WERI-Rb-1 (cell line): Measurements from ENCODE around the gene KIAA1671.

Experiments used
- DNase-seq: peaks from one replicate; pipeline ENCODE4 v3.0.0-alpha.2; 2020
- H3K27ac ChIP-seq: fragments of 250-450 bp; sonication (Bioruptor Pico); 2 replicates; pipeline ENCODE4 v1.5.1; 2020; ENCODE audit warnings: mild to moderate bottlenecking, moderate library complexity
- H3K27me3 ChIP-seq: fragments of 250-450 bp; sonication (Bioruptor Pico); 2 replicates; pipeline ENCODE4 v1.5.1; 2021; ENCODE audit warnings: mild to moderate bottlenecking, low read depth, moderate library complexity; ENCODE audit not compliant: insufficient read depth, severe bottlenecking
- H3K36me3 ChIP-seq: fragments of 250-450 bp; sonication (Bioruptor Pico); 2 replicates; pipeline ENCODE4 v1.5.1; 2020; ENCODE audit warnings: mild to moderate bottlenecking, moderate library complexity
- H3K4me3 ChIP-seq: 2 replicates; pipeline ENCODE4 v1.5.1; 2011; ENCODE audit warnings: low read depth, mild to moderate bottlenecking, control low read depth, low read length
- H3K9me3 ChIP-seq: fragments of 250-450 bp; sonication (Bioruptor Pico); 2 replicates; pipeline ENCODE4 v1.5.1; 2021; ENCODE audit warnings: mild to moderate bottlenecking, moderate library complexity; ENCODE audit not compliant: severe bottlenecking
- CTCF ChIP-seq: IDR thresholded peaks from 2 replicates; pipeline ENCODE4 v1.5.1; 2011; ENCODE audit warnings: low read depth, mild to moderate bottlenecking, control low read depth, inconsistent platforms, low read length

Gene KIAA1671

DNA sequence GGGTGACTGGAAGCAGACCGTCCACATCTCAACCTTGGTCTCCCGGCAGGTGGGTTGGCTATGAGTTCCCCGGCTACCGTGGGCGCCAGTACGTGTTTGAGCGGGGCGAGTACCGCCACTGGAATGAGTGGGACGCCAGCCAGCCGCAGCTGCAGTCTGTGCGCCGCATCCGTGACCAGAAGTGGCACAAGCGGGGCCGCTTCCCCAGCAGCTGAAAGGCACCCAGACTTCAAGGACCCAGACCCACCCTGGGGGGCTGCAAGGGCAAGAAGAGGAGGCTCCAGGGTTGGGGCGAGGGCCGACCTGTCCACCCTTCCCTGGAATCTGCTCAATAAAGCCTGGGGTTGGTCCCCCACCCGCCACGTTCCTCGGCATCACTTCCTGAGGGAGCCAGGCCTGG lies 254.5 kb downstream of the KIAA1671 start:
- Histone ChIP-seq H3K27ac (no peak overlapping the region), H3K4me3 (no peak overlapping the region), H3K9me3 (no peaks in the 10 kb centered on the region), H3K27me3 (no peaks in the 10 kb centered on the region), H3K36me3 (no peaks in the 10 kb centered on the region)
- DNase-seq, result no peak
- TF ChIP-seq CTCF, result no peak

DNA sequence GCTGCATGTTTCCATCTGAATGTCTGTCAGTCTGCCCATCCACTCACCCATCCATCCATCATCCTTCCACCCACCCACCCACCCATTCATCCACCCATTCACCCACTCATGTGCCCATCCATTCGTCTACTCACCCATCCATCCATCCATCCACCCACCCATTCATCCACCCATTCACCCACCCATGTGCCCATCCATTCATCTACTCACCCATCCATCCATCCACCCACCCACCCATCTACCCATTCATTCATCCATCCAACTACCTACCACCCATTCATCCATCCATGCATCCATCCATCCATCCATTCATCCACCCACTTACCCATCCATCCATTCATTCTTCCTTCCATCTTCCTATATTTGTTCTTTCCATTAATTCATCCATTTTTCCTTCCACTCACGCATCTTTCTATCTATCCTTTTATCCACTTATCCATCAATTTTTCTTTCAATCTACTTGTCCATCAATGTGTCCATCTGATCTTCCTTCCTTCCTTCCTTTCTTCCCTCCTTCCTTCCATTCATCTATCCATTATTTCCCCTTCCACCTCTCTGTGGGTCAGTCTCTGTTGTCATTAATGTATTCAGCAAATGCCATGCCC lies 255.1 kb downstream of the KIAA1671 start:
- H3K4me3 ChIP-seq, result no peak overlapping the region
- H3K9me3 ChIP-seq, result no peaks in the 10 kb centered on the region
- no peak for TF ChIP-seq CTCF
- no peak overlapping the region for H3K27ac ChIP-seq
- no peaks in the 10 kb centered on the region for H3K36me3 ChIP-seq
- H3K27me3 ChIP-seq, result no peaks in the 10 kb centered on the region
- no peak for DNase-seq

DNA sequence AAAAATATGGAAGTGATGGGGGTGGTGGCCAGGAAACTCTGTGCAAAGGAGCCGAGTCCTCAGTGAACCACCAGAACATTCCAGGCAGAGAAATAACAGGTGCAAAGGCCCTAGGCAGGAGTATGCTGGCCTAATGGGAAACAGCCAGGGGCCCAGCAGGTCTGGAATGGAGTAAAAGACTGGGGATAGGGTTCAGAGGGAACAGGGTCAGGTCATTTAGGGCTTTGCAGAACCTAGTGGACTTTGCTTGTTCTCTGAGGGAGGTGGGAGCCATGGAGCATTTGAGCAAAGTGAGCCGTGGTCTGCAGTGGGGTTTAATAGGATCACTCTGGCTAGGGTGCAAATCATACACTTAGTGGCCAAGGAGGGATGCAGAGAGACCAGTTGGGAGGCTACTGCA lies 255.8 kb downstream of the KIAA1671 start:
- H3K27me3 ChIP-seq, result no peaks in the 10 kb centered on the region
- DNase-seq, result no peak
- H3K4me3 ChIP-seq, result no peak overlapping the region

GRCh38 chr22:25208743-25209505 lies 256.4 kb downstream of the KIAA1671 start:
- no peaks in the 10 kb centered on the region for H3K9me3 ChIP-seq
- no peak for DNase-seq

More for the DNA sequence above, 255.8 kb downstream of the KIAA1671 start:
- Histone ChIP-seq H3K36me3 (no peaks in the 10 kb centered on the region), H3K9me3 (no peaks in the 10 kb centered on the region), H3K27ac (no peak overlapping the region)
- no peak for TF ChIP-seq CTCF

DNA sequence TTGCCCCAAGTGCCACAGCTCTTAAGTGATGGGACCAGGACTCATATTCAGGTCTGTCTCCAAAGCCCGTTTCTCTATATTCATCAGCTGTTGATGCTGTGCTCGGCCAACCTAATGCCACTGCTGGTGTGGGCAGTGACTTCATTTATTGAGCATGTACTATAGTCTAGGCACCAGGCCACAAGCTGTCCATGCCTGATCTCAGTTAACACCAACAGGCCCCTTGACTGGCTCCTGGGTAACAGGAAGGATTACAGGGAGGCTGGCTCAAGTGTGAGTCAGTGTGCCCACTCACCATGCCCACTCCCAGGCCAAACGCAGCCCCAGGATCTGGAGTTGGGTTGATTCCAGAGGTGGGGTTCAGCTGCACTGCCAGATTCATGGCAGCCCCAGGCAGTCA lies 258.3 kb downstream of the KIAA1671 start:
- Histone ChIP-seq H3K27me3 (no peaks in the 10 kb centered on the region), H3K36me3 (no peaks in the 10 kb centered on the region), H3K4me3 (no peak overlapping the region), H3K9me3 (no peaks in the 10 kb centered on the region), H3K27ac (no peak overlapping the region)
- DNase-seq, result no peak
- no peak for TF ChIP-seq CTCF

More at GRCh38 chr22:25208743-25209505, 256.4 kb downstream of the KIAA1671 start:
- Histone ChIP-seq H3K36me3 (no peaks in the 10 kb centered on the region), H3K27ac (no peak overlapping the region), H3K27me3 (no peaks in the 10 kb centered on the region), H3K4me3 (no peak overlapping the region)
- no peak for TF ChIP-seq CTCF

DNA sequence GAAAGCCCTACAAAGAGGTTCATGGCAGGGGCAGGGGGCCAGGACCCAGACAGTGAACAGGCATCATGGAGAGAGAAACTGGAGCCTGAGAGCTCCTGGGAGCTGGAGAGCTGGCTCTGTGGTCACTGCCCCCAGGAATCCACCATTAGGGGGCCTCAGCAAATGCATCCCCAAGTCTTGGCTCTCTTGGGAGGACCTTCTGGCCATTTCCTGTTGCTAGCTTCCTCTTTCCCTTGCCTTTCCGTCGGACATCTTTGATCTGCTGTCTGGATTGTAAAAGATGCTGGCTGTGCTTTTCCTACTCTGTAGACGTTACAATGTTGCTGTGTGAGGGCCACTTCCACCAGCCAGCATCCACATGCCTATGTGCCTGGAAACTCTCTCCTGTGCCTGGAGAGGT lies 259.8 kb downstream of the KIAA1671 start:
- peak; percentile 34; the same call in 1 of the 2 replicates for TF ChIP-seq CTCF
- H3K27ac ChIP-seq, result no peak overlapping the region
- H3K36me3 ChIP-seq, result no peaks in the 10 kb centered on the region
- H3K9me3 ChIP-seq, result no peaks in the 10 kb centered on the region
- no peaks in the 10 kb centered on the region for H3K27me3 ChIP-seq
- no peak overlapping the region for H3K4me3 ChIP-seq
- no peak for DNase-seq
